Measurements from ENCODE around the gene INO80C.
A peak's percentile ranks its signal among the peaks of the same experiment; 100 is the strongest.

The INO80C gene, protein sequence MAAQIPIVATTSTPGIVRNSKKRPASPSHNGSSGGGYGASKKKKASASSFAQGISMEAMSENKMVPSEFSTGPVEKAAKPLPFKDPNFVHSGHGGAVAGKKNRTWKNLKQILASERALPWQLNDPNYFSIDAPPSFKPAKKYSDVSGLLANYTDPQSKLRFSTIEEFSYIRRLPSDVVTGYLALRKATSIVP

DNA sequence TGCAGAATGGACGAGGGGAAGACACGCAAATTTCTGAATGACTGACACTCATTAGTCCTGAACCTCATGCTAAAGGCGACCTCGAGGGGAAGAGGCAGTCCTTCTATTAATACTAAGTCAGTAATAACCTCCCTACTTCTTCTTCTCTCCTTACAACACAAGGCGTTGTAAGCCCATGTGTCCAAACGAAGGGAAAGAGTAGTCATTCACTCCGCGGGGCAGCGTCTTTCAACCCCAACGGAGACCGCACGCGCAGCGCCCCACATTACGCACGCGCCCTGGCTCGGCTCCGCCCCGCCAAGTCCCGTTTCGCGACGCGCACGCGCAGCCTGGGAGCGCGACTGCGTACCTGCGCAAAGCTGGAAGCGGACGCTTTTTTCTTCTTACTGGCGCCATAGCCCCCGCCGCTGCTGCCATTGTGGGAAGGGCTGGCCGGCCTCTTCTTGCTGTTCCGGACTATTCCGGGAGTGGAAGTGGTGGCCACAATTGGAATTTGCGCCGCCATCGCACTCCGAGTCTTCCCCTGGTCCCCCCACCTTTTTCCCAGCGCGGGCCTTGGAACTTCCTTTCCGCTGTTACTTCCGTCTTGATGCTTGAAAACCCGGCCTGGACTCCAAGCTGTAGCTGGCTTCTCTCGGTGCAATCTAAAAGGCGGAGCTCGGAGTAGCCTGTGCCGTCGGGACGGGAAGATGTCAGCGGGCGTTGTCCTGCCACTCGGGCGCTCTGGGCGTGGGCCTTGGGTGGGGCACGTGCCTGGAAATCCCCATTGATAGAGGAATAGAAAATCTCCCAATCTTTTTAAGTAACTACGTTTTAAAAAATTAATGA, at the start of gene INO80C:
Gene INO80C, minus strand, starts transcription at position 591 of the 828 bp plus-strand sequence. Its CDS starts 86 bp downstream, at position 505.
- DNase-seq = peak; percentile 85

DNA sequence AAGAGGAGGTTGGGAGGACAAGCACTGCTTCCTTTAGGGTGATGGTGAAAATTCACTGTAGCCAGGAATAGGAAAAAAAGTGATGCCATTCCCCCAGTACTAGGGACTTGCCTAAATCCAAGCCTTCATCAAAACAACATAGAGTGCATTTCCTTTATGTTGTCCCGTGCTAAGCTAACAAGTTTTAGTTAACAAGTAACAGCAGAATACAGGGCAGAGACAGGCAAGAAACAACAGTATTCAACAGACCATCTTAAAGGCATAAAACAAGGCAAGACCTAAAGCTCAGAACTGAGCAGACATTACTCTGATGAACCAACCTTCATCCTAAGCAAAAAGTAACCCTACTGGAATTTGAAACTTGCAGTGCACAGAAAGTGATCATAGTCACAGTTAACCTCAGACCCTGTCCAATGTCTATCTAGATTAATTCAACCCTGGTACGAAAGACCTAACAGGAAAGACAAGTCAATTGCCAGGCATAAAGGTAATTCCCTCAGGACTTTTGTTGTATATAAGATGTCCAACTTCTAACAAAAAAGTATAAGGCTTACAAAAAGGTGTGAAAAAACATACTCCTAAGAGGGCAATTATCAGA, 49.3 kb upstream of the INO80C start:
- DNase-seq = no peak

DNA sequence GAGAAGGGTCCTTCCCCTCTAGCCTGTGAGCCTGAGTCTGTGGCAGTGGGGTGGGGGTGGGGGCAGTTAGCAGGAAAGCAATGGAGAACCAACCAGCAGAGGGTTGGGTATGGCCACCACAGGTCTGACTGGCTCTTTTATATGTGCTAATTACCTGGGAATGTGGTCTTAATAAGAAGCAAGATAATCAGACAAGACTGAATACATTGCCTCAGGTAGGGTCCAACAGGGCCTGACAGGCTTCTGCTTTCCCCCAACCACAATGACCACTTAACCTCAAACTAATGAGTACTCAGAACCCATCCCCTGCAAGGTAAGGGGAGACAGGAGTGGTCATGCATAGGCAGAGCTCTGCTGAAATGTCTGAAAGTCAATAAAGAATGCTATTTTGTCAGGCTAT, 44.6 kb upstream of the INO80C start:
- DNase-seq = no peak

DNA sequence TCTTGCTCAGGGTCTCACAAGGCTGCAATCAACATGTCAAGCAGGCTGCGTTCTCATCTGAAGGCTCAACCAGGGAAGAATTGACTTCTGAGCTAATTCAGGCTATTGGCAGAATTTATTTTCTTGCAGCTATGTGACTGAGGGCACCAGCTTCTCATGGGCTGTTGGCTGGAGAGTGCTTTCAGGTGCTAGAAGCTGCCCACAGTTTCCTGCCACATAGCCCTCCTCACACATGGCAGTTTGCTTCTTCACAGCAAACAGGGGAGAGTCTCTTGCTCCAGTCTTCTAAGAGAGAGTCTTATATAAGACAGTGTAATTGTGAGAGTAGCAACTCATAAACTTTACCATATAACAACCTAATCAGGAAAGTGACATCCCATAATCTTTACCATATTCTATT, 37.5 kb upstream of the INO80C start:
- DNase-seq = no peak

DNA sequence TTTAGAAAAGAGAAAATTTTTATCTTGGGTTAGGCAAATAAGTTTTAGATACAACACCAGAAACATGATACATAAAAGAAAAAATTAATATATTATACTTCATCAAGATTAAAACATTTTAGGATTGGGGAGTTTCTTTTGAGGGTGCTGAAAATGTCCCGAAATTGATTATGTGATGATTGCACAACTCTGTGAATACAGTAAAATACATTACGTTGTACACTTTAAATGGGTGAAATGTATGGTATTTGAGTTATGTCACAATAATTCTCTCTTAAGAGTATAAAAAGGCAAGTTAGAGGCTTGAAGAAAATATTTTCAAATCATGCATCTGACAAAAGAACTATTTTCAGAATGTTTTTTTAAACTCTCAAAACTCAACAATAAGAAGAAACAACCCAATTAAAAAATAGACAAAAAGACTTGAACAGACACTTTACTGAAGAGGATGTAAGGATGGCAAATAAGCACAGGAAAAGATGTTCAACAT, 36.2 kb upstream of the INO80C start:
- no peak for DNase-seq

DNA sequence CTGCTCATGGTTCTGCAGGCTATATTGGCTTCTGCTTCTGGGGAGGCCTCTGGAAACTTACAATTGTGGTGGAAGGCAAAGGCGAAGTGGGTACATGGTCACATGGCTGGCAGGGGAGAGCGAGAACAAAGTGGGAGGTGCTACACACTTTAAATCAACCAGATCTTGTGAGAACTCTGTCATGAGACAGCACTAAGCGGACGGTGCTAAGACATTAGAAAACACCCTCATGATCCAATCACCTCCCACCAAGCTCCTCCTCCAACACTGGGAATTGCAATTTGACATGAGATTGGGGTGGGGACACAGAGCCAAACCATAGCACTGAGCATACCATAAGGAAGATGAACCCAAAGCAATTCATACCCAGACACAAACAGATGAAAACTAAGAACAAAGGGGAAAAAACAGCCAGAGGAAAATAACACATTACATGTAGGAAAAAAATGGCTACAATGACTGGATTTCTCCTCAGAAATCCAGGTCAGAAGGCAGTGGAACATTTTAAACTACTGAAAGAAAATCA, 31.1 kb upstream of the INO80C start:
- no peak for DNase-seq

DNA sequence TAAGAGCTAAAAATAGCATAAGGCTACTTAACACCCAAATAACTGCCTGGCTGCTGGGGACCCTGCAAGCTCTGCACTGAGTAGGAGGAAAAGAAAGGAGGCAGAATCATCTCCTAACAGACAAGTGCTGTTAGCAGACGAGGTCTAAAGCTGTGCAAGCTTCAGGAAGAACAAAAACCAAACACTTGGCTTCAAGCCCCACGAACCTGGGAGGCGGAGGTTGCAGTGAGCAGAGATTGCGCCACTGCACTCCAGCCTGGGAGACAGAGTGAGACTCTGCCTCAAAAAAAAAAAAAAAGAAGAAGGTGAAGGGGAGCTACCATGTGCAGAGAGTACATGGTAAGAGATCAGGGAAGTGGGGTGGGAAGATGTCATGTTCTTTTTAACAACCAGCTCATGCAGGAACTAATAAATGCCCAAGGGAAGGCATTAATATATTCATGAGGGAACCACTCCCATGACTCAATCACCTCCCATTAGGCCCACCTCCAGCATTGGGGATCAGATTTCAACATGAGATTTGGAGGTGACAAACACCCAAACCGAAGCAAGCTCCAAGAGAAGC, 28.8 kb upstream of the INO80C start:
- no peak for DNase-seq

DNA sequence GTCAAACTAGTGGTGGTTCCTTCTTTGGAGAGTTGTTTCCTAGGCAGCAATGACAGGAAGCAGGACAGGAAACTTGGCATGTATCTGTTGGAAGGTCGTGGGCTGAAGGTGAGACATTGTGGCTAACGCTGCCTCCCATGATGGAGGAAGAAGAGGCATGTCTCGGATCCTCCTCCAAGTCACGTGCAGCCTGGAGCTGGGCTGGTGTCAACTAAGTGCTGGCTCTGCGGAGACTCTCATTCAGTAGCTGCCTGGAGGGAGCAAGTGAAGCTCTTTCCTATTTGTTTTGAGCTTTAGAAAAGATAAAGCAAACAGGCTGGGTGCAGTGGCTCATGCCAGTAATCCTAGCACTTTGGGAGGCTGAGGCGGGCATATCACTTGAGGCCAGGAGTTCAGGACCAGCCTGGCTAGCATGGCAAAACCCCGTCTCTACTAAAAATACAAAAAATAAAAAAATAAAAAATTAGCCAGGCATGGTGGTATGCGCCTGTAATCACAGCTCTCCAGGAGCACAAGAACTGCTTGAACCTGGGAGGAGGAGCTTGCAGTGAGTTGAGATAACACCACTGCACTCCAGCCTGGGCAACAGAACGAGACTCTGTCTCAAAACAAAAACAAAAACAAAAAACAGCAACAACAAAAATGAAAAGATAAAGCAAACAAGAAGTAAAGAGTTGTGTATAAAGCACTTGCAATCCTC, 28.2 kb upstream of the INO80C start:
- DNase-seq = no peak

DNA sequence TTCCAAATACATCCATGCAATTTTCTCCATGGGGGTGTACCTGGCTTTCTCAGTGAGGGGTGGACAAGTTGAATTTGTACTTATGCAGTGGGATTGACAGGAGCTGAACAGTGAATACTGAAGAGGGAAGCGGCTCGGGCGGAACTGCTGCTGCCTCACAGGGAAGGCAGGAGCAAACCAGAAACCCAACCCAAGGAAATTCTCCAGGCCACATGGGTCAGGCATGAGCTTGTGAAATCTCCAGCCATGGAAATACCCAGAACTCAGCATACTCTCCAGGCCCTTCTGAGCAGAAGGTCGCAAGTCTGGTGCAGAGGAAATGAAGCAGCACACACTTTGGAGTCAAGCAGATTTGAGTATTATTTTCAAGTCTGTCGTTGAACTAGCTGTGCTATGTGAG, 26.5 kb upstream of the INO80C start:
- no peak for DNase-seq

DNA sequence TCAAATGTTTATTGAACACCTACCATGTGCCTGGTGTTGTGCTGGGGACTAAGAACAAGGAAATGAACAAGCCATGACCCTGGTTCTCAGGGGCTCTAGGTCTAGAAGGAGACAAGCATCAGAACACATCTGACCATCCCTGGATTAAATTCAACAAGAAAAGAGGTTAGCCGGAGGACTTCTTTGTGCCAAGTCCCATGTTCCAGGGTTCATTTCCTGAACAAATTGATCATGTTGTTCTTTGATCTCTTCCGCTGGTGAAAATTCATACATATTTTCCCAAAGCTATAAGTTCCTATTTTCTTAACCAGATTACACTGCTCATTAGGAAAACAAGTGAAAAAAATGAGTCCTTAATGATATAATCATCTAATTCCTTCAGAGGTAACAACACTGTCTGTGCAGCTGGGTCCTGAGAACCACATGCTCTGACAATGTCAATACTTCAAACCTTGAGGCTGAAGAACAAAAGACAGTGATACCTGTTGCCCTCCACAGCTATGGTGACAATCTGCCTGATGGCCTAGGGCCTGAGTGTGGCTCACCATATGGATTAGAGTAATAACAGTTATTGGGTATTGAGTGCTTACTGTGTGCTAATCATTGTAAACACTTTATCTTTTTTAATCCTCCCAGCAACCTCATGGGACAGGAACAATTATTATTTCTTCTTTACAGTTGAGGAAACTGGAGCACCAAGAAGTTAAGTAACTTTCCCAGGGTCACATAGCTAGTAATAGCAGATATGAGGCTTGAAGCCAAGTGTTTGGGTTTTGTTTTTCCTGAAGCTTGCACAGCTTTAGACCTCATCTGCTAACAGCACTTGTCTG, 24.6 kb upstream of the INO80C start:
- no peak for DNase-seq

DNA sequence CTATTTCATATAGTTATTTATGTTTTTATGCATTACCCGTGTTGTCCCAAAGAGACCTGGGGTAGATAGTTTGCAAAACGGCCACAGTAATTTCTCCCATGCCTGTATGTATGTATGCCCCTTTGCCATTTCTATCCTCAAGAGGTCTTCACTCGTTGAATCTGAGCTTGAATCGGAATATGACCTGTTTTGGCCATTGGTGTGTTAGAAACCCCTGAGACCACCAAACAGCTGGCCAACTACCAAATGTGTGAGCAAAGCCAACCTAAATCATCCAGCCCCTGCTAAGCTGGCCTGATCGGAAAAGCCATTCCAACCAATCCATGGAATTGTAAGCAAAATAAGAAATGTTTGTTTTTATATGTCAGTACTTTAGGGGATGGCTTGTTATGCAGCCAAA, 23.4 kb upstream of the INO80C start:
- no peak for DNase-seq

DNA sequence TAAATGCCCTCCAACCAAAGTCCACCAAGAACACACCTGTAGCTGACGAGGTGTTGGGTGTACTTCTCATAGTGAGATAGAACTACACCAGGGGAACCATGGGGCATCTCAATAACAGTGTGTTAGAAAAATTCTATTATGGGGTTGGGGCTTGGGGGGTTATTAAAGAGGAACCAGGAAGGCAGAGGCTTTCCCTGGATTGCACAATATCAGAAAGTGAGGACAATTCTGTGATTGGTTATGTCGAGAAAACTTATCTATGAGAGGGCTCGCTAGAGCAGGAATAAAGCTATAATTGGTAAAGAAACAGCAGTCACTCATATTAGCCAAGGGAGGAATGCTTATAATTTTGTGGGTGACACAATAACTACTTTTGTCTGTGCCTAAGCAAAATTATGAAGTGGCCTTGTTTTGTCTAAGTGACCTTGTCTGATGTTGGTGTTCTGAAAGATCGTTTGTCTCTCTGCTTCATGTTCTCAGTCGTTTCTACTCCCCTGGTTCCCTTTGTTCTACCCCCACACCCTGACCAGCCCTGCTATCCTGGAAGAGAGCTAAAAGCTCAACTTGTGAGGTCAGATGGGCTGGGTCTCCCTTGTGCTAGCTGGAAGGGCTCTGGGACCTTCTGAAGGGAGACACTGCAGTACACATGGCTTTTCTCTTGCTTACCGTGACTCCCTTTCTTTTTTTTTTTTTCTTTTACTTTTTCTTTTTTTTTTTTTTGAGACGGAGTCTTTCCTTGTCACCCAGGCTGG, 21.6 kb upstream of the INO80C start:
- DNase-seq = no peak

DNA sequence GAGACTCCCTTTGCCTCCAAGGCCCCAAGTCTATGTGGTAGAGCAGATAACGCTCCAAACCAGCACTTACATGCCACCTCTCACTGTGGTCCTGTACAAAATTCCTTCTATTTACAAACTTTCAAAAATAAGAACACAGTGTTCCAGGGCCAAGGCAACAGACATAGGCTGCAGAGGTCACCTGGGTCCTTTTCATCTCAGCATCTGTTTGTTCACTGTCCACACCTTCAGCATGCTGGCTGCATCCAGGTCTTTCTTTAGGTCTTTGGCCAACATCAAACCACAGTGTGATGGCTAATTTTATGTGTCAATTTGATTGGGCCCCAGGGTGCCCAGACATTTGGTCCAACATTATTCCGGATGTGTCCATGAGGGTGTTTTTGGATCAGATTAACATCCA, 20.0 kb upstream of the INO80C start:
- DNase-seq = no peak

DNA sequence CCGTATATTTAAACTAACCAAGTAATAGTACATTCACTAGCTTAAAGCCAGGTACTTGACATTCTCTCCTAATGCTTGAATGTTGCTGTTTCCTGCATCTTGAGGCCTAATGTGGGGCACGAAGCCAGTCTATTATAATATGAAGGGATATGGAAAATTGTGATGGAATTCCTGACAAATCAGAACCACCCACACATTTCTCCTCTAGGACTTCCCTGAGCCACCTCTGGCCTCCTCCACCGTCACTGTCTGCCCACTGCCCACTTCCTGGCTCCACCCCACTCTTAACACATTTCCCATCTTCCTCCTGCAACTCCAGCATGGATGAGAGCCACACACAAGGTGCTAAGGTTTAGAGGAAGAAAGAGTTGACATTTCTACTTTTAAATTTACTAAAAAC, 19.0 kb upstream of the INO80C start:
- DNase-seq = no peak

DNA sequence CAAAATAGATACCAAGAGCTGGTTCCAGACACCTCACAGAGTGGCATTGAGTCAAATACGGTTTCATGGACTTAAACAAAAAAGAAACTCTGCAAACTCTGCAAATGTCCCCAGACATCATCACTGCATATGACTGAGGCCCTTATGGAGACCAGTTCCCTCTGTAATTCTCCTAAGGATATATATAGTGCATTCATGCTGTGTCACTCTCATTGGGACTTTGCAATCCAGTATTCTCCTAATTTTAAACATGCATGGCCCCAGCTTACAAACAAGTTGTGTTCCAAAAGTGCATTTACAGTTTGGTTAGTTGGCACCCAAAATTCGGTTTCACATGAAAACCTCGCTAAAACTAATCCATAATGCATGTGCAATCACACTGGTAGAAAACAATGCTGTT, 18.6 kb upstream of the INO80C start:
- no peak for DNase-seq

DNA sequence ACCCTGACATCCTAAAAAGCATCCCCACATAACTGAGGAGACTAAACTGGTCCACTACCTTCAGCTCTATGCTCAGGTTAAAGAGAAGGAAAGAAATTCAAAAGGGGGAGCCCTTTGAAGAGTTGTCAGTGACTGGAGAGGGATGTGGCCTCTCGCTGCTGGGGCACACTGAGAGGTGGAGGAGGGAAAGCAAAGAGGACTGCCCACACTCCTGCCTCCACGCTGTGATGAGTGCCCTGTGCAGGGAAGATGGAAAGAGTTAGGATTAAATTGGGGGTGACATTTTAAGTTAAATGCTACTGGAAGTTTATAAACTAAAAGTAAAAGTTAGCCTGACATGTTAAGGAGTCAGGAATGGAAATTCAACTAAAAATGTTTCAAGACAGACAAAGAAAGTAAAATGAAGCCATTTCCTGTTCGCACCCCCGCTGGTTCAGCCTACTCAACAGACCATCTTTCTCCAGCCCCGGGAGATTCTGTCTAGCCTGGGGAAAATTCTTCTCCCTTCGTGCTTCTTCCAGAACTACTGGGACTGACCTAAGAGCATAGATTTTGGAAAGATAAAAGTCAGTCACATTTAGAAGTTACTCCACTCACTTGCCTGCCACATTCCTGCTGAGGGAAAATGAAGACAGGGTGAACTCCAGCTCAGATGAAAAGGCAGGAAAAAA, 17.8 kb upstream of the INO80C start:
- DNase-seq = no peak

DNA sequence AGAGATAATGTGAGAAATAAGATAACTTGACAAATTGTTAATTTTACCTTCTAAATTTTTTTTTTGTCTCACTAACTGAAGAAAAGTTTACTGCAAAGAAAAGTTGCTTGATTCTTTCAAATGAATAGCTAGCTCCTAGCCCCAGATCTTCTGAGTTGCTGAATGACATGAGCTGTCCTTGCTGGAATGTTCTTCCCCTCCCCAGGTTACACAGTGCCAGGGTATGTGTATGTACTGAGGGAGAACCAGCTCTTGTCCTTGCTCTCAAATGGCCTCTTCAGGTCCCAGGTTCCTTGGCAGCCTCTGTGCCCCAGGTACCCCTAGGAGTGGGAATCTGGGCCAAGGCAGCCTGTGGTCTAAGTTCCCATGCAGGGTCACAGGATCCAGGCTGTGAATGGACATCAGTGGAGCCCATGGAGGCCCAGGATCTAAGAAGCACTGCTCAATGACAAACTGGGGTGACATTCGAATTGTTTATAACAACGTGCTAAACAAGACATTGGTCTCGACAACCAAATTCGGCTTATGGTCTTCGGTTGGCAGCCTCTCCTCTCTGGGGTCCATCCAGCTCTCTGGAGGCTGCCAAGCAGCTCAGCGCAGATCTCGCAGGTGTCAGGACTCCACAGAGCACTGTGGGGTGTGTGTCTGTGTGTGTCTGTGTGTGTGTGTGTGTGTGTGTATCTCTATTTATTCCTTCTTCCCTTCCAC, 17.1 kb upstream of the INO80C start:
- no peak for DNase-seq

DNA sequence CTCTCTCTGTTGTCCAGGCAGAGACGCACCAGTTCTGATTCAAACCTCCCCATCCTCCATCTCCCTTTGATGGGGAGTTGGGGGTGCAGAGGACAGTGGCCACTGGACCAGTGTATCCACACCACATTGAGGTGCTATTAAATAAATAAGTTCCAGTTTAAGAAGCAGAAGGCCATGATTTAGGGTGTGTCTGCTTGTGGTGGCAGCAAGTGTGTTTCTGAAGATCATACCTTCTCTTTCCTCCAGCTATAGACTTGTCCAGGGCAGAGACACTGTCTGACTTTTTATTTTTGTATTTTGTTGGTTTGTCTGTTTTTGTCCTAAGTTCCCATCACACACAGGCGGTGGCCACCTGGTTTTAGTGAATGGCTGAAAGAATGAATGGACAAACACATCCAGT, 16.5 kb upstream of the INO80C start:
- no peak for DNase-seq

DNA sequence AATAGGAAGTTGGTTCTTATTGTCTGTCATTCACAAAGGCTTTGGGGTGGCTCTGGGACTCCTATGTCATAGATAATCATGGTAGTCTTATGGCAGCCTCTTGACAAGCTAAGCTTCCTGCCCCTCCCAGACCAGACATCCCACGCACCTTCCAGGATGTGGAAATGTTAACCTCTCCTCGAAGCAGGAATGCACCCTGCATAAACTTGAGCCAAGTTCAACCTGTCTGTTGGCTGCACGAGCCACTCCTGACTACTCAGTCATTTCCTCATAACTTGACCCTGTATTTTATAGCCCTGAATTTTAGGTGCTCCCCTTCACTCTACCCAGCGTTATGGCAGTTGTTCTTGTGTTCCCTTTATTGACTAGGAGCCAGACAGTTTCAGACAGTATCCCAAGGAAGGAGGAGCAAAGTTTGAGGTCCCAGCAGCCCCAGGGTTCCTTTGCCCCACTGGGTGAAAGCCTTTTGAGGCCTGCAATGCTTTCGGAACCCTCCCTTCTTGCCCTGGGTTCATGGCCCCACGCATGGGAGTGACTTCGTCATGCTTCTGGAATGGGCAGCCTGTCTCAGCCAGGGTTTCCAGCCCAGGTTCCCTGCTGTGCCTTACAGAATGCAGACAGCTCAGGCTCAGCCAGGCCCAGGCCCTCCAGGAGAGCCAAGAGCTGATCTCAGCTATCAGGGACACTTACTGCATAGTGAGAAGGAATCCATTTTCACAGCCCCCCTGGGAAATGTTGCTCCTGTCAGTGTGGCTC, 15.6 kb upstream of the INO80C start:
- DNase-seq = no peak

All from NCI-H526 treated with DMSO at 0.1 percent for 48 hours (cell line).